HFFc6 (cell line): ENCODE results near the gene CHD5. TPM values are rescaled to one million over a fixed set of nuclear protein-coding genes. Genes with fewer than 3 reads are reported as not detected.

Experiments used
- DNase-seq: peaks from one replicate; pipeline ENCODE4 v3.0.0-alpha.2; 2018
- H3K27ac Mint-ChIP-seq: 2 replicates; pipeline ENCODE4 v1.8.0; 2020; ENCODE audit warnings: mild to moderate bottlenecking, mixed read lengths
- H3K27me3 Mint-ChIP-seq: 2 replicates; pipeline ENCODE4 v1.8.0; 2021; ENCODE audit warnings: mild to moderate bottlenecking, moderate library complexity, mixed read lengths; ENCODE audit not compliant: insufficient read depth
- H3K36me3 Mint-ChIP-seq: 2 replicates; pipeline ENCODE4 v1.8.0; 2021; ENCODE audit warnings: low read depth, mixed read lengths
- H3K4me1 Mint-ChIP-seq: 2 replicates; pipeline ENCODE4 v1.8.0; 2020; ENCODE audit warnings: low read depth, mixed read lengths
- H3K4me3 Mint-ChIP-seq: 2 replicates; pipeline ENCODE4 v1.8.0; 2020; ENCODE audit warnings: mild to moderate bottlenecking, moderate library complexity, mixed read lengths
- H3K9me3 Mint-ChIP-seq: 2 replicates; pipeline ENCODE4 v1.8.0; 2020; ENCODE audit warnings: mild to moderate bottlenecking, mixed read lengths
- total RNA-seq, 6 experiments: library from RNA; stranded (reverse); fragmentation: NEBNext Ultra II Directional; extraction: Animal tissue kit (Norgen Biotek cat#: 25700); gene quantifications; 2 replicates in 1 of 6; 3 replicates in 5 of 6; pipeline ENCODE4 v1.2.3, GENCODE V29; 2021
- TF ChIP-seq, protein P1 (sequence below): fragments of 200-600 bp; sonication (generic); IDR thresholded peaks from 2 replicates; pipeline ENCODE4 v1.5.0; 2021; ENCODE audit warnings: antibody characterized with exemption, mild to moderate bottlenecking

The CHD5 gene
- total RNA-seq, 6 experiments from 2014 or later = 0.05 to 0.36 (median 0.16) TPM; not detected in 2

DNA sequence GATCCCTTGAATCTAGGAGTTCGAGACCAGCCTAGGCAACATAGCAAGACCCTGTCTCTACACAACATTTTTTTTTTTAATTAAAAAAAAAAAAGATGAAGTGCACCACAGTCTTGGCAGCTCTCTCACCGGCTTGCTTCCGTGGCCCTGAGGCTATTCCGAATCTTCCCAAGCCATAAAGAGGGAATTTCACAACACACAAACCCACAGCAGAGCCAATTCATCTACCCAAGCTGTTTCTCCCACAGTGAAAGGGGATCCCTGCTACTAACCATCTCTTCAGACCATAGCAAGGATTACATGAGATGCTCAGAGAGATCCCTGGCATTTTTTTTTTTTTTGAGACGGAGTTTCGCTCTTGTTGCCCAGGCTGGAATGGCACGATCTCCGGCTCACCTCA, 8.3 kb upstream of the CHD5 start:
- no peaks in the 10 kb centered on the region for H3K9me3 Mint-ChIP-seq
- DNase-seq = no peak
- H3K27me3 Mint-ChIP-seq = no peaks in the 10 kb centered on the region
- peaks cover 32% of the 10 kb centered on the region for H3K4me1 Mint-ChIP-seq
- TF ChIP-seq, protein P1, sequence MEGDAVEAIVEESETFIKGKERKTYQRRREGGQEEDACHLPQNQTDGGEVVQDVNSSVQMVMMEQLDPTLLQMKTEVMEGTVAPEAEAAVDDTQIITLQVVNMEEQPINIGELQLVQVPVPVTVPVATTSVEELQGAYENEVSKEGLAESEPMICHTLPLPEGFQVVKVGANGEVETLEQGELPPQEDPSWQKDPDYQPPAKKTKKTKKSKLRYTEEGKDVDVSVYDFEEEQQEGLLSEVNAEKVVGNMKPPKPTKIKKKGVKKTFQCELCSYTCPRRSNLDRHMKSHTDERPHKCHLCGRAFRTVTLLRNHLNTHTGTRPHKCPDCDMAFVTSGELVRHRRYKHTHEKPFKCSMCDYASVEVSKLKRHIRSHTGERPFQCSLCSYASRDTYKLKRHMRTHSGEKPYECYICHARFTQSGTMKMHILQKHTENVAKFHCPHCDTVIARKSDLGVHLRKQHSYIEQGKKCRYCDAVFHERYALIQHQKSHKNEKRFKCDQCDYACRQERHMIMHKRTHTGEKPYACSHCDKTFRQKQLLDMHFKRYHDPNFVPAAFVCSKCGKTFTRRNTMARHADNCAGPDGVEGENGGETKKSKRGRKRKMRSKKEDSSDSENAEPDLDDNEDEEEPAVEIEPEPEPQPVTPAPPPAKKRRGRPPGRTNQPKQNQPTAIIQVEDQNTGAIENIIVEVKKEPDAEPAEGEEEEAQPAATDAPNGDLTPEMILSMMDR = no peak
- no peak overlapping the region for H3K27ac Mint-ChIP-seq
- peaks cover 49% of the 10 kb centered on the region for H3K36me3 Mint-ChIP-seq
- no peak overlapping the region for H3K4me3 Mint-ChIP-seq

DNA sequence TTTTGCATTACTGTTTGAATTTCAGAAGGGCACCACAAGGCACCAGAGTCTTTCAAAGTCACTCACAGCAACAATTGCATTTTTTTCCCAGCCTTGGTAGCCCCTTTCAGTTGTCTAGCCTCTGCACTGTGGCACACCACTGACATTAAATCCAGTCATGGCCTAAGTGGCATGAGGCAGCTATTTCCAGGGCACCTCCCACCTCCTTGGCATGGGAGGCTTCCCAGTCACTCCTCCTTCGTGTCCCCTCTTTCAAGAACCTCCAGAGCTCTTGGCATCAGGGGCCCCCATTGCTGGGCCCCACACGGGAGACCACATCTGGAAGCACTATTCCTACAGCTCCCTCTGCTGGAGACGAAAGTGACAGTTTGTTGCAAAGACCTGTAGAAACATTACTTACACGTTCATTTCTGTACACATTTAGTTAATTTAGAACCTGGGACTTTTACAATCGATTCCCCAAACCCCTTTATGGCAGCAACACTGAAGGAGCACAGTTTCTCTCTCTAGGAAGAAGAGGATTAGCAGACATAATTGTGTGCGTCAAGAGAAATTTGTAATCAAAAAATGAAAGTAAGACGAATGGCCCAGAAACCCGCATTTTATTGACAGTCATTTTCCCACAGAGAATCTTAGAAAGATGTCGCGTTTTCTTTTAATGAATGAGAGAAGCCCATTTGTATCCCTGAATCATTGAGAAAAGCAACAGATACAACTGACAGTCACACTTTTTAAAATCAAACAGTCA, 5.7 kb upstream of the CHD5 start:
- DNase-seq = peak; percentile 21

DNA sequence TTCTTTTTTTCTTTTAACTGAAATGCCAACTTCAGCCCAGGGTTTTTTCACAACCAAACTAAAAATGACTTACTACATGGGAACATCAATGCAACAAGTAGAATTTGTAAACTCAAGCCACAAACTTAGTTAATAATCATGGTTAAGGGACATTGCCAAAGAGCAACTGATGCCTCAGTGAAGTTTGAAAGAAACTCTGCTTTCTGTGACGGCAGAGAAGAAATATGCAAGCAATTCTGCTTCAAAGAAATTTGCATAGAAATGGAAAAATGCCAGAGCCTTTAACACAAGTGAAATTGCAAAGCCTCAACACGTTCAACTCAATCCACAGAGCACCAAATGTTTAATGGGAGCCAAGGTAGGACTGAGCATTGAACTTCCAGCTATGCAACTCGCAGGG, 5.0 kb upstream of the CHD5 start:
- Mint-ChIP-seq H3K4me1 (peaks cover 54% of the 10 kb centered on the region), H3K27ac (peak overlapping the region; percentile 67), H3K4me3 (peak overlapping the region; percentile 28; the same call in 1 of the 2 replicates), H3K27me3 (peaks cover 8% of the 10 kb centered on the region), H3K9me3 (no peaks in the 10 kb centered on the region), H3K36me3 (peaks cover 43% of the 10 kb centered on the region)
- TF ChIP-seq, protein P1 = no peak
- peak; percentile 81 for DNase-seq

More for the DNA sequence above, 5.7 kb upstream of the CHD5 start:
- H3K36me3 Mint-ChIP-seq = peaks cover 44% of the 10 kb centered on the region
- no peaks in the 10 kb centered on the region for H3K9me3 Mint-ChIP-seq
- TF ChIP-seq, protein P1 = peak; percentile 85
- peaks cover 8% of the 10 kb centered on the region for H3K27me3 Mint-ChIP-seq
- no peak overlapping the region; the same call in 1 of the 2 replicates for H3K4me3 Mint-ChIP-seq
- peak overlapping the region; percentile 67 for H3K27ac Mint-ChIP-seq
- peaks cover 52% of the 10 kb centered on the region for H3K4me1 Mint-ChIP-seq

DNA sequence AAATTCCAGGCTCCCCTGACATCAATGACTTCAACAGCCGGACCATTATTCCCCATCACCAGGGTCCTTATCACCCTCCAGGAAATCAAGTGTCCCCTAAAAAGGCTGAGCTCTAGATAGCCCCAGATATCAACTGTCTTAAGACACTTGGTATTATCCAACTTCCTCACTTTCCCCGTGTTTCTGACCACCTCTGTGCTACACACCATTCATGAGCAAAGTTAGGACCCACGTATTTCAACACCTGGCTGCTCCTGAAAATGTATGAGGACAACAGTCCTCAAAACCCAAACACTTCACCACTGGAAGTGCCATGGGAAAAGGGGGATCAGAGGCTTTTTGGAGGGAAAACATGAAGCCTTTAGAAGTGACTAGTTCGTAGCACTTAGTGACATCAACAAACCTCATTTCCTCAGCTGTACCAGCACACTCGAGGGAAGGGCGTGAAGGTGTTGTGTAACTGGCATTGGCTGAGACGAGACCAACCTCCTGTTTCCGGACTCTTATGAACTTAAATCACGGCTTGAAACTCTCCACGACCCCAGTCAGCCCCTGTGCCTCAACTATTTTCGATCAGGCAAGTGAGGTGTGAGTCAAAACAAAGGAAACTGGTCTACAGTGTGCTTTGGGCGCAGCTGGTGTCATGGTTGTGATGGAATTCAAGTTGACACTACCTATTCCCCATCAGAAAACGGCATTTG, 4.1 kb upstream of the CHD5 start:
- Mint-ChIP-seq H3K27me3 (peaks cover 8% of the 10 kb centered on the region), H3K36me3 (peaks cover 38% of the 10 kb centered on the region)

DNA sequence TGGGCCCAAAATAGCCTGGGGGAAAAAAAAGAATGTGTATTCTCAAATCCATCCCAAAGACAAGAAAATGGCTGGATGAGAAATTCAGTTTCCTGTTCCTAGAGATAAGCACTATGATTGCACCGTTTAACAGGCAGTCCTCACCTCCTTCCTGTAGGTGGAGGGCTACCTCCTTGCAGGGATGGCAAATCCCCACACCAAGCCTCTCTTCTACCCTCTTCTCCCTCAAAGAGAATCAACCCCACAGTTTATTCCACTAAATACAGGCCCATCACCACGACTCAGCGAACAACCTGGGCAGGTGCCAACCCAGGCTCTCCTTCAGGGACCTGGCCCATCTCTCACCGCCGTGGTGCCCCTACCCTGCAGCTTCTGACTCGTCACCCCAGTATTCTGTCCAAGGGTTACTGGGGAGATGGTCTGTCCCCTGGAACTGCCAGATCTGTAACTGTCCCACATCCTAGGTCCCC, 3.4 kb upstream of the CHD5 start:
- Mint-ChIP-seq H3K4me3 (no peak overlapping the region), H3K9me3 (no peaks in the 10 kb centered on the region), H3K27ac (peak overlapping the region; percentile 24; the same call in 1 of the 2 replicates), H3K36me3 (peaks cover 31% of the 10 kb centered on the region), H3K4me1 (peaks cover 54% of the 10 kb centered on the region), H3K27me3 (peaks cover 14% of the 10 kb centered on the region)
- peak; percentile 25 for DNase-seq
- TF ChIP-seq, protein P1 = no peak; the same call in 1 of the 2 replicates

More for the DNA sequence above, 4.1 kb upstream of the CHD5 start:
- TF ChIP-seq, protein P1 = no peak
- no peak for DNase-seq
- H3K9me3 Mint-ChIP-seq = no peaks in the 10 kb centered on the region
- H3K4me1 Mint-ChIP-seq = peaks cover 54% of the 10 kb centered on the region
- H3K4me3 Mint-ChIP-seq = no peak overlapping the region; the same call in 1 of the 2 replicates
- peak overlapping the region; percentile 67 for H3K27ac Mint-ChIP-seq
